Measurements from ENCODE around the gene RHOBTB1. TPM values are rescaled to one million over a fixed set of nuclear protein-coding genes. Genes with fewer than 3 reads are reported as not detected.

Gene RHOBTB1, protein sequence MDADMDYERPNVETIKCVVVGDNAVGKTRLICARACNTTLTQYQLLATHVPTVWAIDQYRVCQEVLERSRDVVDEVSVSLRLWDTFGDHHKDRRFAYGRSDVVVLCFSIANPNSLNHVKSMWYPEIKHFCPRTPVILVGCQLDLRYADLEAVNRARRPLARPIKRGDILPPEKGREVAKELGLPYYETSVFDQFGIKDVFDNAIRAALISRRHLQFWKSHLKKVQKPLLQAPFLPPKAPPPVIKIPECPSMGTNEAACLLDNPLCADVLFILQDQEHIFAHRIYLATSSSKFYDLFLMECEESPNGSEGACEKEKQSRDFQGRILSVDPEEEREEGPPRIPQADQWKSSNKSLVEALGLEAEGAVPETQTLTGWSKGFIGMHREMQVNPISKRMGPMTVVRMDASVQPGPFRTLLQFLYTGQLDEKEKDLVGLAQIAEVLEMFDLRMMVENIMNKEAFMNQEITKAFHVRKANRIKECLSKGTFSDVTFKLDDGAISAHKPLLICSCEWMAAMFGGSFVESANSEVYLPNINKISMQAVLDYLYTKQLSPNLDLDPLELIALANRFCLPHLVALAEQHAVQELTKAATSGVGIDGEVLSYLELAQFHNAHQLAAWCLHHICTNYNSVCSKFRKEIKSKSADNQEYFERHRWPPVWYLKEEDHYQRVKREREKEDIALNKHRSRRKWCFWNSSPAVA
- total RNA-seq = 1 to 10 TPM; 2.4 to 6.9 (median 4.2) TPM

DNA sequence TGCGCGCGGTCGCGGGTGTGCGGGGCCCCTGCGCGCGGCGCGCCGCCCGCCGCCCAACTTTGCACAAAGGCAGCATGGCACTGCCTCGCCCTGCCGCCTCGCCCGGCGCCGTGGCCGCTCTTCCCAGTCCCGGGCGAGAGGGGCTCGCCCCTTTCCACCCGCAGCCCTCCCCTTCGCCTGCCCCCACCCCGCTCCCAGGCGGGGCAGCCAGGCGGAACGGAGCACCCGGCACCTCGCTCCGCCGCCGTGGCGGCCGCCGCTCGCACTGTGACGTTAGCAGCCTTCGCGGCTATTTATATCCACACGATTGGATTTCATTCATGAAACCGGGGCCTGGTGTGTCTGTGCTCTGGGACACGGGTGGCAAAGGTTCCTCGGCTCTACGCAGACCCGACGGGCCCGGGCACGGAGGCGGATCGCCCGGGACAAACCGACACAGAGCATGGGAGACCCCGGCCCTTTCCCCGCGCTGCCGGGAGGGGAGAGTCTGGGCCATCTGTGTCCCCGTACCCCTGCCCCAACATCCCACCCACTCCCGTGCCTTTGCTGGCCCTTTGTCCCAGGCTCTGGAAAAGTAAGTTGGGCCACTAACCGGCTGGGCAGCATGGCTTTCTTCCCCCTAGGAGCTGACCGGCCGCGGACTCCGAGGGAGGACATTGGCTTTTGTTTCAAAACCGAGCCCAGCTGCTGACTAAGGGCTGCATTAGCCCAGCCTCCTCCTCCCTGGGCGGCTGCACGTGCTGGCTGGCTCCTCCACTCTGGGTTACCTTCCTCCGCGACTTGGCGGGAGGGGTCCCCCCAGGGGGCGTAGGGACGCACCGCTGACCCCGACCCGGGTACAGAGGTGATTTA lies at the start of gene RHOBTB1:
Gene RHOBTB1, minus strand, starts transcription at position 128 of the 852 bp plus-strand sequence. CDS start 32,643 bp downstream, outside the sequence.
- peak; percentile 54 to 95 for DNase-seq (ENCODE audit: low spot score in 2 of 2)
- peak within 1 kb of the TSS; percentile 73 for H3K4me3 ChIP-seq (ENCODE audit: low read depth, poor library complexity, severe bottlenecking)
- intact Hi-C loops (cut with DNase I; ENCODE audit: low total_unique reads) = no loop called here
- WGBS, 2 donors = 1% methylated on average over 41 to 47 of the region's 77 CpGs
- TF ChIP-seq POLR2A (IDR thresholded peaks at IDR 0.05) = no peak

DNA sequence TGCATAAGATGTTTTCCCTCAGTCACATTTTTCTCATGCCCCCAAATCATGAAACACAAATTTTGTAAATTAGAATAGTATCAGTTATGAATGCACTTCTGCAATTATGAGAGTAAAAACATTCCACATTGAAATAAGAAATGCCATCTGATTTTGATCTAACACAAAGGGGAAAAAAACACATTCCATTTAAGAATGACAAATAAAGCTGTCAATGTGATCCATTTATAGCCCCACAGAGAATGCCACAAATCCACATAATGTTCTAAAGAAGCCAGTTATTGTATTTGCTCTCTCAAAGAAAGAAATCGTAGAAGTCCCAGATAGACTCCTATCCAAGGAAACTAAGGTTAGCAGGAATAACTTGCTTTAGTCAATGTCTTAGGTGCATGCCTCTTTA lies 48.7 kb upstream of the RHOBTB1 start:
- no peak overlapping the region for H3K4me3 ChIP-seq (ENCODE audit: low read depth, poor library complexity, severe bottlenecking)
- intact Hi-C loops (cut with DNase I; ENCODE audit: low total_unique reads) = no loop called here
- no peak for TF ChIP-seq POLR2A (IDR thresholded peaks at IDR 0.05)
- TF ChIP-seq, protein P1, sequence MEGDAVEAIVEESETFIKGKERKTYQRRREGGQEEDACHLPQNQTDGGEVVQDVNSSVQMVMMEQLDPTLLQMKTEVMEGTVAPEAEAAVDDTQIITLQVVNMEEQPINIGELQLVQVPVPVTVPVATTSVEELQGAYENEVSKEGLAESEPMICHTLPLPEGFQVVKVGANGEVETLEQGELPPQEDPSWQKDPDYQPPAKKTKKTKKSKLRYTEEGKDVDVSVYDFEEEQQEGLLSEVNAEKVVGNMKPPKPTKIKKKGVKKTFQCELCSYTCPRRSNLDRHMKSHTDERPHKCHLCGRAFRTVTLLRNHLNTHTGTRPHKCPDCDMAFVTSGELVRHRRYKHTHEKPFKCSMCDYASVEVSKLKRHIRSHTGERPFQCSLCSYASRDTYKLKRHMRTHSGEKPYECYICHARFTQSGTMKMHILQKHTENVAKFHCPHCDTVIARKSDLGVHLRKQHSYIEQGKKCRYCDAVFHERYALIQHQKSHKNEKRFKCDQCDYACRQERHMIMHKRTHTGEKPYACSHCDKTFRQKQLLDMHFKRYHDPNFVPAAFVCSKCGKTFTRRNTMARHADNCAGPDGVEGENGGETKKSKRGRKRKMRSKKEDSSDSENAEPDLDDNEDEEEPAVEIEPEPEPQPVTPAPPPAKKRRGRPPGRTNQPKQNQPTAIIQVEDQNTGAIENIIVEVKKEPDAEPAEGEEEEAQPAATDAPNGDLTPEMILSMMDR (IDR thresholded peaks at IDR 0.05) = no peak
- no peak for DNase-seq (ENCODE audit: low spot score in 2 of 2)
- WGBS, 2 donors = 69% methylated on average over 1 of the region's 1 CpG

DNA sequence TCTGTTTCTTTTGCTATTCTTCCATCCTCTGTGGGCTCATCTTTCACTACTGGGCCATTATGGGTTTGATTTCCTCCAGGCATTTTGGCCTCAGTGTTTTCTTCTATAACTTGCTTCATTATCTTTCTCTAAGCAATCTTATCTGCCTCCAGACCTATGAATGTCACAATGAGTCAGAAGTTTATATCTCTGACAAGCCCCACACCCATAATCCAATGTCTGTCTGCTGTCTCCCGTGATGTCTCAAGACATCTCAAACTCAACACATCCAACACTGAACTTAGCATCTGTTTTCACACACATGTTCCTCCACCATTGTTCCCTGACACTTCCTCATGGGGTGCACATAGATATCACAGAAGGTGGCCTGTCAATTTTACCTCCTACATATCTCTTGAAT lies 46.7 kb upstream of the RHOBTB1 start:
- WGBS, 2 donors = 74 to 95% methylated on average over 1 of the region's 1 CpG
- intact Hi-C loops (cut with DNase I; ENCODE audit: low total_unique reads) = no loop called here
- TF ChIP-seq POLR2A (IDR thresholded peaks at IDR 0.05) = no peak
- no peak for DNase-seq (ENCODE audit: low spot score in 2 of 2)
- H3K4me3 ChIP-seq (ENCODE audit: low read depth, poor library complexity, severe bottlenecking) = no peak overlapping the region

DNA sequence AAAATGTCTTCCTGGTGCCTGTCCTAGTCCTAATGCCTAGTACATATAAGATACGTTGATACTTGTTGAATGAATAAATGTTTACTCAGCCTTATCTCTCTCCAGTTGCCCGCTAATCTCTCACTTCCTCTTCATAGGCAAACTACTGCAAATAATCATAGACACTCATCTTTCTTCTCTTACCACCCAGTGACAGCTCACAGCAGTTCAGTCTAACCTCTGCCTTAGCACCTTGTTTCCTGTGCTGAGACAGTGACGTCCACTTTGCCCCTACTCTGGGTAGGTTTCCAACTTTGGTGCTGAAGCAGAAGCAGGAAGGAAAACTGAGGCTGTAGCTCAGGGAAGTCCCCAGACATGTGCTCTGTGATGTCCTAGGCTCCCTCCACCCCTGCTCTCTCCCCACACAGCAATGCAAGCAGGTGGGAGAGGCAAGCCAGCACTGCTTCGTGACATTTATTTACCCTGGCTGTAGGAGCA lies 45.5 kb upstream of the RHOBTB1 start:
- no peak overlapping the region for H3K4me3 ChIP-seq (ENCODE audit: low read depth, poor library complexity, severe bottlenecking)
- no peak for TF ChIP-seq POLR2A (IDR thresholded peaks at IDR 0.05)
- TF ChIP-seq, protein P1 (IDR thresholded peaks at IDR 0.05) = no peak
- WGBS, 2 donors = 83 to 90% methylated on average over 4 of the region's 4 CpGs
- intact Hi-C loops (cut with DNase I; ENCODE audit: low total_unique reads) = no loop called here
- no peak for DNase-seq (ENCODE audit: low spot score in 2 of 2)

DNA sequence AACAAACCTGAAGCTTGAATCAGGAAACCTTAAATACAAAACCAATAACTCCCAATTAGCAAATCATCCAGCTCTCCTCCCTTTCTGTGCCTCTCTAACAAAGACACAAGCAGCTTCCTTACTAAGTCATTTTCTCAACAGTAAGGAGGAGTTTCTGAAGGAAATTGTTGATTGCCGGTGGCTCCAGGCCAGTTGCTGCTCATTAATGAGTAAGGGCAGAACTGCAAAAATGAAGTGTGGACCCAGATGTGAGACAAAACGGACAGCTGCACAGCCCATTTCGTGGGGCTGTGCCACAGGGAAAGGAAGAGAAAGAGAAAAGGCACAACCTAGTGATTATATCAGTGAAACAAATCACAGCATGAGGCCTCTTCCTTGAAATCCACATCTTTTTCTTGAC lies 42.8 kb upstream of the RHOBTB1 start:
- TF ChIP-seq, protein P1 (IDR thresholded peaks at IDR 0.05) = no peak
- TF ChIP-seq POLR2A (IDR thresholded peaks at IDR 0.05) = no peak
- no peak for DNase-seq (ENCODE audit: low spot score in 2 of 2)
- H3K4me3 ChIP-seq (ENCODE audit: low read depth, poor library complexity, severe bottlenecking) = no peak overlapping the region
- intact Hi-C loops (cut with DNase I; ENCODE audit: low total_unique reads) = no loop called here
- 27 to 29% methylated on average over 3 of the region's 3 CpGs for WGBS, 2 donors

DNA sequence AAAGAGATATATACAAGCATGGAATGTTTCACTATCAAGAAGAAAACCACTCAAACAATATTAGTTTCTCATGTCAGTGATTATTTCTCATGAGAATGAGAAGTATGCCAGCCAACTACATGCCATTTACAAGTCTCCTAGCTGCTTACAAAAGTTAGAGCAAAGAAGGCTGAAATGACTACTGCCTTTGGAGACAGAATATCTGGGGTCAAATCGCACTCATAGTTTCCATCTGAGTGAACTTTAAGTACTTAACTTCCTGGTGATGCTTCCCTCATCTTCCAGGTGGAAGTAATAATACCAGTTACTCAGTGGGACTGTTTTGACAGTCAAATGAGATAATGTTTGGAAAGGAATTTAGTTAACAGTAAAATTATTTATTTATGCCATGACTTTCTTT lies 42.0 kb upstream of the RHOBTB1 start:
- no peak for DNase-seq (ENCODE audit: low spot score in 2 of 2)
- intact Hi-C loops (cut with DNase I; ENCODE audit: low total_unique reads) = no loop called here
- TF ChIP-seq POLR2A (IDR thresholded peaks at IDR 0.05) = no peak
- TF ChIP-seq, protein P1 (IDR thresholded peaks at IDR 0.05) = no peak
- H3K4me3 ChIP-seq (ENCODE audit: low read depth, poor library complexity, severe bottlenecking) = no peak overlapping the region
- 91 to 94% methylated on average over 1 of the region's 1 CpG for WGBS, 2 donors
